B cell (primary cell): ENCODE results near the gene ZDHHC7. TPM values are rescaled to one million over a fixed set of nuclear protein-coding genes. Genes with fewer than 3 reads are reported as not detected.

ENCODE experiments used
- ATAC-seq: fragments of 200-7000 bp; cut with Tn5 transposase; one replicate; pipeline ENCODE4 v1.10.0; 2021; ENCODE audit warnings: low read depth, mild to moderate bottlenecking, moderate number of reproducible peaks, moderate library complexity
- CTCF ChIA-PET: fragments of 350-600 bp; sonication (Branson Sonifier 250); formaldehyde crosslinking; loops from one replicate; lab custom pipeline; 2021; ENCODE audit warnings: antibody characterized with exemption, inconsistent platforms; lab: Charles Lee
- POLR2A ChIA-PET: fragments of 350-600 bp; sonication (Branson Sonifier 250); formaldehyde crosslinking; loops from one replicate; lab custom pipeline; 2021; ENCODE audit warnings: antibody characterized with exemption; lab: Charles Lee
- DNase-seq: peaks from one replicate; pipeline ENCODE4 v3.0.0; 2013
- H2AFZ ChIP-seq: 2 replicates; pipeline ENCODE4 v1.6.1; 2012; ENCODE audit warnings: mild to moderate bottlenecking, low read depth, low read length; ENCODE audit not compliant: insufficient read depth, poor library complexity, severe bottlenecking
- H3K27ac ChIP-seq, 2 donors: 1 replicate in 1 of 2; 2 replicates in 1 of 2; pipeline ENCODE4 v1.5.1; 2012 to 2013; ENCODE audit warnings: low read length in 2 of 2, mild to moderate bottlenecking in 2 of 2, moderate library complexity in 1 of 2
- H3K27me3 ChIP-seq, 4 experiments: fragments of 200-600 bp in 1 of 4; sonication (generic) in 1 of 4; replicated peaks in 1 of 4; 1 replicate in 2 of 4; 2 replicates in 2 of 4; pipeline versions ENCODE4 v1.6.1 to v1.7.0; 2013 to 2016; ENCODE audit warnings: low read length in 3 of 4, mild to moderate bottlenecking in 2 of 4, mixed read lengths in 1 of 4, moderate library complexity in 1 of 4; ENCODE audit not compliant: insufficient read depth in 4 of 4, control insufficient read depth in 3 of 4; ENCODE audit errors: control extremely low read depth in 1 of 4
- H3K36me3 ChIP-seq, 2 experiments: replicated peaks in 1 of 2; 1 replicate in 1 of 2; 2 replicates in 1 of 2; pipeline versions ENCODE4 v1.6.1 to v1.7.1; 2013; ENCODE audit warnings: low read length in 1 of 2; ENCODE audit not compliant: insufficient read depth in 2 of 2, control insufficient read depth in 1 of 2; ENCODE audit errors: control extremely low read depth in 1 of 2, extremely low read depth in 1 of 2
- H3K4me1 ChIP-seq, 2 donors: fragments of 200-600 bp in 1 of 2; sonication (generic) in 1 of 2; 1 replicate in 1 of 2; 2 replicates in 1 of 2; pipeline versions ENCODE4 v1.5.1 to v1.6.1; 2013 to 2017; ENCODE audit warnings: low read length in 2 of 2; ENCODE audit not compliant: control insufficient read depth in 2 of 2, insufficient read depth in 2 of 2
- H3K4me2 ChIP-seq: replicated peaks from 2 replicates; pipeline ENCODE3; 2012; ENCODE audit warnings: mild to moderate bottlenecking, low read depth, low read length; ENCODE audit not compliant: poor library complexity, severe bottlenecking
- H3K4me3 ChIP-seq, 5 experiments: fragments of 200-600 bp in 1 of 5; sonication (generic) in 1 of 5; 1 replicate in 3 of 5; 2 replicates in 2 of 5; pipeline versions ENCODE4 v1.5.1 to v1.7.0; 2011 to 2016; ENCODE audit warnings: low read length in 4 of 5, mild to moderate bottlenecking in 4 of 5, low read depth in 2 of 5, control low read depth in 1 of 5, moderate library complexity in 1 of 5; ENCODE audit not compliant: insufficient read depth in 1 of 5; ENCODE audit errors: control extremely low read depth in 1 of 5, extremely low read depth in 1 of 5
- H3K79me2 ChIP-seq: fragments of 200-600 bp; sonication (generic); one replicate; pipeline ENCODE4 v1.6.0; 2016; ENCODE audit warnings: low read length; ENCODE audit not compliant: control insufficient read depth, insufficient read depth
- H3K9ac ChIP-seq: fragments of 200-600 bp; sonication (generic); 2 replicates; pipeline ENCODE4 v1.6.1; 2017; ENCODE audit warnings: mild to moderate bottlenecking, low read length, moderate library complexity
- H3K9me3 ChIP-seq, 3 donors: one replicate each; pipeline versions ENCODE4 v1.6.1 to v1.7.1; 2013; ENCODE audit warnings: low read length in 2 of 3; ENCODE audit not compliant: control insufficient read depth in 2 of 3, insufficient read depth in 1 of 3; ENCODE audit errors: control extremely low read depth in 1 of 3
- H4K20me1 ChIP-seq: 2 replicates; pipeline ENCODE4 v1.6.0; 2012; ENCODE audit warnings: mild to moderate bottlenecking, low read length; ENCODE audit not compliant: insufficient read depth, control insufficient read depth, poor library complexity, severe bottlenecking
- H3K27ac Mint-ChIP-seq: one replicate; pipeline ENCODE4 v1.8.0; 2021; ENCODE audit warnings: mixed read lengths
- H3K27me3 Mint-ChIP-seq: one replicate; pipeline ENCODE4 v1.8.0; 2021; ENCODE audit warnings: mixed read lengths
- H3K4me1 Mint-ChIP-seq: one replicate; pipeline ENCODE4 v1.8.0; 2021; ENCODE audit warnings: mixed read lengths
- H3K4me3 Mint-ChIP-seq: one replicate; pipeline ENCODE4 v1.8.0; 2021; ENCODE audit warnings: mixed read lengths
- H3K9me3 Mint-ChIP-seq: one replicate; pipeline ENCODE4 v1.8.0; 2022; ENCODE audit warnings: mixed read lengths; ENCODE audit not compliant: insufficient read depth
- CTCF ChIP-seq: fragments of 200-600 bp; IDR thresholded peaks from one replicate; pipeline ENCODE4 v1.8.0; 2022; ENCODE audit warnings: antibody characterized with exemption, mild to moderate bottlenecking
- EZH2 ChIP-seq: IDR thresholded peaks from 2 replicates; pipeline ENCODE4 v1.6.1; 2012; ENCODE audit warnings: borderline replicate concordance, low read depth, mild to moderate bottlenecking, moderate library complexity, low read length; ENCODE audit not compliant: insufficient read depth, poor library complexity, severe bottlenecking
- WGBS: methylation state at CpG from one replicate; pipeline ENCODE4 v1.1.5; 2013; ENCODE audit warnings: missing lambda C conversion rate; ENCODE audit not compliant: insufficient coverage; 5-methylcytosine and 5-hydroxymethylcytosine counted together
- intact Hi-C: fragments of 100-400 bp; cut with micrococcal nuclease; formaldehyde crosslinking; loops from one replicate; pipeline ENCODE4 v1.10.0; 2022
- polyA plus RNA-seq: library from polyadenylated mRNA; depleted of rRNA; stranded (reverse); fragments of >200 nt; gene quantifications from 2 replicates; pipeline ENCODE4 v1.2.3, GENCODE V29; 2012
- total RNA-seq, 2 donors: library from RNA; stranded (reverse); fragments of 120-200 nt in 1 of 2; gene quantifications; 1 replicate in 1 of 2; 2 replicates in 1 of 2; pipeline versions ENCODE4 v1.2.3 to v1.2.4, GENCODE V29; 2013 to 2022

Gene ZDHHC7
- total and polyA plus RNA-seq, 2 donors (not counting 1 experiment from before 2014, with no cell fraction given): 25.2 to 36.1 TPM

GRCh38 chr16:84973236-84973635, 38.1 kb downstream of the ZDHHC7 start:
- intact Hi-C loops: no loop called here
- peaks cover 4% of the 10 kb centered on the region for H3K4me1 Mint-ChIP-seq
- no peak overlapping the region for H3K4me3 Mint-ChIP-seq
- ATAC-seq (no peak), DNase-seq (no peak)
- no peak overlapping the region for H3K27ac Mint-ChIP-seq
- WGBS: 95% methylated on average over 15 of the region's 15 CpGs
- CTCF ChIA-PET: interaction anchor here (6.1 kb wide), 1 partner anchor 218 kb away, joined by 59 read pairs; no protein-coding TSS in a partner anchor
- H3K36me3 ChIP-seq: peaks cover 10 to 36% of the 10 kb centered on the region in 2 experiments
- no peaks in the 10 kb centered on the region for H3K79me2 ChIP-seq
- POLR2A ChIA-PET: no interaction called here
- no peak for TF ChIP-seq EZH2
- no peak for TF ChIP-seq CTCF
- no peaks in the 10 kb centered on the region for H3K9me3 Mint-ChIP-seq
- H3K9me3 ChIP-seq: no peaks in the 10 kb centered on the region
- H3K9ac ChIP-seq: no peak overlapping the region
- no peak overlapping the region for H3K27ac ChIP-seq
- no peaks in the 10 kb centered on the region for H4K20me1 ChIP-seq
- no peaks in the 10 kb centered on the region for H3K27me3 Mint-ChIP-seq
- H3K4me2 ChIP-seq: no peak overlapping the region
- H3K4me1 ChIP-seq: peaks cover 3 to 5% of the 10 kb centered on the region in 2 donors
- no peak overlapping the region for H3K4me3 ChIP-seq
- H3K27me3 ChIP-seq: peaks cover 0 to 7% (median 0%) of the 10 kb centered on the region in 4 experiments
- no peak overlapping the region for H2AFZ ChIP-seq

GRCh38 chr16:84970447-84971127, 40.7 kb downstream of the ZDHHC7 start:
- DNase-seq (peak; percentile 83), ATAC-seq (peak; percentile 80)
- intact Hi-C loops: loop anchor here (1.0 kb wide), 1 partner anchor 216 kb away; no protein-coding TSS in a partner anchor
- POLR2A ChIA-PET: no interaction called here
- Mint-ChIP-seq H3K27me3 (peaks cover 3% of the 10 kb centered on the region), H3K9me3 (no peaks in the 10 kb centered on the region), H3K27ac (no peak overlapping the region), H3K4me1 (peaks cover 4% of the 10 kb centered on the region), H3K4me3 (no peak overlapping the region)
- no peak overlapping the region for H3K9ac ChIP-seq
- H3K36me3 ChIP-seq: peaks cover 5 to 10% of the 10 kb centered on the region in 2 experiments
- CTCF ChIA-PET: interaction anchor here (0.5 to 6.1 kb wide), 25 partner anchors 12 to 460 kb away, joined by 3 to 59 read pairs (median 4); partner anchors contain the start of gene ZDHHC7
- WGBS: 24% methylated on average over 12 of the region's 18 CpGs
- TF ChIP-seq EZH2 (no peak), CTCF (peak; percentile 92)
- no peaks in the 10 kb centered on the region for H3K9me3 ChIP-seq
- peaks cover 0 to 7% (median 0%) of the 10 kb centered on the region in 4 experiments for H3K27me3 ChIP-seq
- no peak overlapping the region for H3K4me3 ChIP-seq
- H3K4me1 ChIP-seq: peaks cover 3 to 5% of the 10 kb centered on the region in 2 donors
- H3K27ac ChIP-seq: no peak overlapping the region
- no peak overlapping the region for H2AFZ ChIP-seq
- H3K4me2 ChIP-seq: no peak overlapping the region
- H3K79me2 ChIP-seq: no peaks in the 10 kb centered on the region
- H4K20me1 ChIP-seq: no peaks in the 10 kb centered on the region
